A549 (cell line): Measurements from ENCODE around the gene ILDR2. TPM values are rescaled to one million over a fixed set of nuclear protein-coding genes. Genes with fewer than 3 reads are reported as not detected.

Source experiments
- ATAC-seq, 2 experiments: fragments of 200-7000 bp in 1 of 2; fragments of >200 bp in 1 of 2; cut with Nextera tagmentation in 1 of 2; cut with Tn5 transposase in 1 of 2; 3 replicates each; pipeline versions ENCODE4 v1.8.0 to v1.9.1; 2018 to 2020; ENCODE audit warnings: mild to moderate bottlenecking in 1 of 2, moderate library complexity in 1 of 2
- CTCF ChIA-PET: fragments of 300-600 bp; sonication (Branson Sonifier 250); formaldehyde crosslinking; extraction: SDS; loops from one replicate; lab custom pipeline; 2021; ENCODE audit warnings: antibody characterized with exemption, inconsistent platforms; lab: Yijun Ruan, JAX
- POLR2A ChIA-PET: fragments of 350-600 bp; formaldehyde crosslinking; extraction: SDS; loops from one replicate; lab custom pipeline; 2021; ENCODE audit warnings: antibody characterized with exemption, inconsistent platforms; lab: Yijun Ruan, JAX
- DNase-seq, 2 experiments: peaks; one replicate each; pipeline versions ENCODE4 v3.0.0 to v3.0.0-alpha.2; 2011 to 2016; ENCODE audit warnings: low read depth in 1 of 2, low spot score in 1 of 2
- FAIRE-seq: peaks from 2 replicates; lab custom pipeline; 2011; peaks lifted over from hg19 to GRCh38; lab: Jason Lieb, UNC
- H3K27ac ChIP-seq, 2 experiments: fragments of >200 bp; sonication (Bioruptor Twin); formaldehyde crosslinking; 3 replicates each; pipeline ENCODE4 v1.5.1; 2016 to 2017
- H3K4me1 ChIP-seq: fragments of >200 bp; sonication (Bioruptor Twin); formaldehyde crosslinking; 3 replicates; pipeline ENCODE4 v1.6.1; 2016
- H3K4me2 ChIP-seq: fragments of >200 bp; sonication (Bioruptor Twin); formaldehyde crosslinking; 3 replicates; pipeline ENCODE4 v1.6.1; 2016
- H3K4me3 ChIP-seq: fragments of >200 bp; sonication (Bioruptor Twin); formaldehyde crosslinking; 3 replicates; pipeline ENCODE4 v1.5.1; 2016
- H3K9me3 ChIP-seq: fragments of >200 bp; sonication (Bioruptor Twin); formaldehyde crosslinking; 3 replicates; pipeline ENCODE4 v1.6.1; 2016
- BHLHE40 ChIP-seq: IDR thresholded peaks from 2 replicates; pipeline ENCODE4 v1.6.1; 2012; ENCODE audit warnings: low read depth, low read length, inconsistent platforms
- CBX8 ChIP-seq: fragments of 200-600 bp; sonication (generic); IDR thresholded peaks from 2 replicates; pipeline ENCODE4 v1.6.1; 2016
- CEBPB ChIP-seq, 2 experiments: fragments of >200 bp in 1 of 2; sonication (Bioruptor Twin) in 1 of 2; formaldehyde crosslinking in 1 of 2; IDR thresholded peaks; 2 replicates each; pipeline ENCODE4 v1.6.1; 2012 to 2016
- CHD4 ChIP-seq: fragments of 200-600 bp; sonication (generic); IDR thresholded peaks from 2 replicates; pipeline ENCODE4 v1.6.1; 2016; ENCODE audit warnings: antibody characterized with exemption, mild to moderate bottlenecking, borderline replicate concordance
- E2F6 ChIP-seq: IDR thresholded peaks from 2 replicates; pipeline ENCODE4 v1.6.1; 2012; ENCODE audit warnings: low read depth, borderline replicate concordance
- EHF ChIP-seq: fragments of 250-450 bp; sonication (Bioruptor Pico); IDR thresholded peaks from 2 replicates; pipeline ENCODE4 v1.5.0; 2020; ENCODE audit warnings: mild to moderate bottlenecking
- ESRRA ChIP-seq: fragments of 150-350 bp; IDR thresholded peaks from 2 replicates; pipeline ENCODE4 v1.6.1; 2014; ENCODE audit warnings: mild to moderate bottlenecking, low read length, borderline replicate concordance
- HEYL ChIP-seq: fragments of 250-450 bp; sonication (Bioruptor Pico); IDR thresholded peaks from 2 replicates; pipeline ENCODE4 v1.8.0; 2021; ENCODE audit warnings: mild to moderate bottlenecking, moderate library complexity
- KDM5A ChIP-seq: fragments of 200-600 bp; sonication (generic); IDR thresholded peaks from 2 replicates; pipeline ENCODE4 v1.6.1; 2016; ENCODE audit warnings: antibody characterized with exemption, mild to moderate bottlenecking
- MAFK ChIP-seq: fragments of 450-650 bp; IDR thresholded peaks from 2 replicates; pipeline ENCODE4 v1.6.1; 2014; ENCODE audit not compliant: partially characterized antibody
- MAZ ChIP-seq: fragments of 150-350 bp; IDR thresholded peaks from 2 replicates; pipeline ENCODE4 v1.6.1; 2014; ENCODE audit warnings: antibody characterized with exemption, low read depth, low read length, borderline replicate concordance
- MYC ChIP-seq: IDR thresholded peaks from 2 replicates; pipeline ENCODE4 v1.6.1; 2012; ENCODE audit warnings: mild to moderate bottlenecking, inconsistent platforms, low read length, improper control_type of control experiment, borderline replicate concordance
- NFE2L2 ChIP-seq: fragments of 150-350 bp; conservative IDR thresholded peaks from 2 replicates; pipeline ENCODE4 v1.6.1; 2014; ENCODE audit warnings: low read length
- NR3C1 ChIP-seq: fragments of >200 bp; sonication (Bioruptor Twin); formaldehyde crosslinking; IDR thresholded peaks from 3 replicates; pipeline ENCODE4 v1.6.1; 2017
- PHF8 ChIP-seq: fragments of 200-600 bp; sonication (generic); IDR thresholded peaks from 2 replicates; pipeline ENCODE4 v1.6.1; 2016; ENCODE audit warnings: low read depth, mild to moderate bottlenecking, antibody characterized with exemption, moderate library complexity, borderline replicate concordance
- POLR2A ChIP-seq: IDR thresholded peaks from 2 replicates; pipeline ENCODE4 v1.6.1; 2012; ENCODE audit warnings: mild to moderate bottlenecking, low read length
- RARB ChIP-seq: fragments of 250-450 bp; sonication (Bioruptor Pico); IDR thresholded peaks from 2 replicates; pipeline ENCODE4 v1.8.0; 2021; ENCODE audit warnings: mild to moderate bottlenecking, moderate library complexity
- RFX5 ChIP-seq: fragments of 450-650 bp; IDR thresholded peaks from 2 replicates; pipeline ENCODE4 v1.7.1; 2014; ENCODE audit warnings: antibody characterized with exemption, mild to moderate bottlenecking, moderate library complexity
- RNF2 ChIP-seq: fragments of 200-600 bp; sonication (generic); IDR thresholded peaks from 2 replicates; pipeline ENCODE4 v1.6.1; 2016; ENCODE audit warnings: low read depth, mild to moderate bottlenecking, antibody characterized with exemption, moderate library complexity, borderline replicate concordance
- TP53 ChIP-seq: fragments of 250-450 bp; sonication (Bioruptor Pico); IDR thresholded peaks from 2 replicates; pipeline ENCODE4 v1.5.0; 2021; ENCODE audit warnings: mild to moderate bottlenecking, moderate library complexity
- ZC3H11A ChIP-seq: fragments of 450-650 bp; IDR thresholded peaks from 2 replicates; pipeline ENCODE4 v1.6.1; 2014; ENCODE audit warnings: antibody characterized with exemption, mild to moderate bottlenecking
- ZFP36 ChIP-seq: fragments of 450-650 bp; IDR thresholded peaks from 2 replicates; pipeline ENCODE4 v1.6.1; 2014; ENCODE audit warnings: borderline replicate concordance; ENCODE audit not compliant: partially characterized antibody
- WGBS: methylation state at CpG from one replicate; pipeline ENCODE4 v1.1.6; 2017; ENCODE audit errors: missing lambda C conversion rate; 5-methylcytosine and 5-hydroxymethylcytosine counted together
- polyA plus RNA-seq, 4 experiments: library from polyadenylated mRNA; depleted of rRNA in 3 of 4; stranded (reverse); fragments of >200 nt; fragmentation: RNase III in 1 of 4; extraction: RNeasy Plus Mini Kit Qiagen cat#74134 plus additional on column Dnase treatment in 1 of 4; gene quantifications; 2 replicates in 3 of 4; 3 replicates in 1 of 4; pipeline ENCODE4 v1.2.3, GENCODE V29; 2011 to 2017
- TF ChIP-seq, protein P1 (sequence below): fragments of 250-450 bp; sonication (Bioruptor Pico); IDR thresholded peaks from 2 replicates; pipeline ENCODE4 v1.5.0; 2021; ENCODE audit warnings: mild to moderate bottlenecking, moderate library complexity, borderline replicate concordance
- TF ChIP-seq, protein P2 (sequence below): fragments of 150-350 bp; IDR thresholded peaks from 2 replicates; pipeline ENCODE4 v1.6.1; 2014; ENCODE audit warnings: low read depth, mild to moderate bottlenecking, low read length
- TF ChIP-seq, protein P3 (sequence below): fragments of >200 bp; sonication (Bioruptor Twin); formaldehyde crosslinking; IDR thresholded peaks from 3 replicates; pipeline ENCODE4 v1.5.1; 2016
- TF ChIP-seq, protein P4 (sequence below): fragments of 250-450 bp; sonication (Bioruptor Pico); IDR thresholded peaks from 2 replicates; pipeline ENCODE4 v1.5.0; 2020; ENCODE audit warnings: low read depth, mild to moderate bottlenecking, moderate library complexity

ILDR2 gene
- polyA plus RNA-seq, 2 of the 4 experiments (the other 2 are of a cell fraction), result 0.04 TPM; not detected in 1

GRCh38 chr1:166906647-166907046, 68.7 kb downstream of the ILDR2 start:
- no peaks in the 10 kb centered on the region for H3K4me1 ChIP-seq
- no peak overlapping the region for H3K4me2 ChIP-seq
- POLR2A ChIA-PET, result no interaction called here
- no peak for ATAC-seq
- peaks cover 8% of the 10 kb centered on the region for H3K9me3 ChIP-seq
- H3K27ac ChIP-seq, result no peak overlapping the region
- TF ChIP-seq RARB (CRISPR knock-in tag) (no peak), BHLHE40 (no peak), KDM5A (no peak), NR3C1 (no peak), EHF (CRISPR knock-in tag) (no peak), CBX8 (no peak)
- TF ChIP-seq, all 56 proteins: peak for 0
- 45% methylated on average over 3 of the region's 3 CpGs for WGBS
- H3K4me3 ChIP-seq, result no peak overlapping the region
- DNase-seq (no peak), FAIRE-seq (no peak)
- CTCF ChIA-PET, result interaction anchor here (0.9 to 22.2 kb wide), 3 partner anchors 13 to 152 kb away, joined by 3 to 534 read pairs (median 4); no protein-coding TSS in a partner anchor

GRCh38 chr1:166905900-166906299, 69.4 kb downstream of the ILDR2 start:
- no peaks in the 10 kb centered on the region for H3K4me1 ChIP-seq
- FAIRE-seq (no peak), ATAC-seq (no peak), DNase-seq (no peak)
- WGBS, result 63% methylated on average over 3 of the region's 3 CpGs
- H3K9me3 ChIP-seq, result peaks cover 2% of the 10 kb centered on the region
- H3K4me3 ChIP-seq, result no peak overlapping the region
- CTCF ChIA-PET, result interaction anchor here (0.9 to 22.2 kb wide), 4 partner anchors 12 to 152 kb away, joined by 3 to 534 read pairs (median 4); no protein-coding TSS in a partner anchor
- no peak for TF ChIP-seq E2F6
- no peak for TF ChIP-seq TP53 (CRISPR knock-in tag)
- TF ChIP-seq ZFP36, result no peak
- TF ChIP-seq MYC, result no peak
- no peak overlapping the region for H3K27ac ChIP-seq
- POLR2A ChIA-PET, result no interaction called here
- H3K4me2 ChIP-seq, result no peak overlapping the region

DNA sequence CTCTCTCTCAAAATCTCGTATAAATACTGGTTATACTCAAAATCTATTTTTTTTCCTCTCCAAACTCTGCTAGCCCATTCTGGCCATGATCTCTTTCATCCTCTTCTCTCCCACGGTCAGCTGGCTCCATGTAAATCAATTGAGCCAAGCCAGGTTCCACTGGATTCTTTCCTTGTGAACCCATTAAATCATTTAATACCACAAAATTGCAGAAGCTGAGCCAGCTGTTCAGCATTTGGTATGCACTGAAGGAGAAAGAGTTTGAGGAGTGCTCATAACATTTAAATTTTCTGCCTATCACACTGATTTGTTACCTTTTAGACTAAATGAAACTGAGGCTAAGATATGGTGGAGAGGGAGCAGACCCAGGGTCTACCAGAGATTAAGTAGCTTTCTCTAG, 70.2 kb downstream of the ILDR2 start:
- H3K4me2 ChIP-seq, result no peak overlapping the region
- TF ChIP-seq ESRRA (no peak), RFX5 (no peak), HEYL (CRISPR knock-in tag) (no peak), MAZ (no peak)
- TF ChIP-seq, all 56 proteins: peak for 0
- ATAC-seq (no peak), FAIRE-seq (no peak), DNase-seq (no peak)
- Histone ChIP-seq H3K9me3 (no peaks in the 10 kb centered on the region), H3K4me3 (no peak overlapping the region), H3K27ac (no peak overlapping the region), H3K4me1 (no peaks in the 10 kb centered on the region)
- CTCF ChIA-PET, result interaction anchor here (0.7 to 22.2 kb wide), 5 partner anchors 9 to 628 kb away, joined by 3 to 534 read pairs (median 3); no protein-coding TSS in a partner anchor
- POLR2A ChIA-PET, result no interaction called here
- WGBS, result under 1% methylated on average over 2 of the region's 2 CpGs

DNA sequence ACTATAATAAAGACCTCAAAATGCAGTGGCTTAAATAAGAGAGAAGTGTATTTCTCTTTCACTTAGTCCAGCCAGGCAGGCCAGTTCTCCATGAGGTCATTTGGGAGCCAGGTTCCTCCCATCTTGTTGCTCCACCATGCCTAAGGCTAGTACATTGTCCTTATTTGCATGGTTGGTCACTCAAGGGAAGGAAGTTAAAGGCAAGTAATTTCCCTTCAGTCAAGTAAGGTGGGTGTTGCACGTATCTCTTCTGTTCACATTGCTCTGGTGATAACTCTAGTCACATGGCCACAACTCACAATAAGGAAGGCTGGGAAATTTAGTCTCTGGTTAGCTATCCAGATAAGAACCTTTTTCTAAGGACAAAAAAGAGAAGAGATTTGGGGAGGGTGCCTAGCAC, 72.1 kb downstream of the ILDR2 start:
- no peak for DNase-seq
- no peak for FAIRE-seq
- Histone ChIP-seq H3K4me1 (no peaks in the 10 kb centered on the region), H3K27ac (no peak overlapping the region), H3K4me3 (no peak overlapping the region), H3K4me2 (no peak overlapping the region), H3K9me3 (no peaks in the 10 kb centered on the region)
- ChIA-PET POLR2A (no interaction called here), CTCF (interaction anchor here (22.2 kb wide), 1 partner anchor 155 kb away, joined by 534 read pairs; no protein-coding TSS in a partner anchor)
- 33% methylated on average over 1 of the region's 1 CpG for WGBS
- no peak for ATAC-seq
- TF ChIP-seq, protein P1, sequence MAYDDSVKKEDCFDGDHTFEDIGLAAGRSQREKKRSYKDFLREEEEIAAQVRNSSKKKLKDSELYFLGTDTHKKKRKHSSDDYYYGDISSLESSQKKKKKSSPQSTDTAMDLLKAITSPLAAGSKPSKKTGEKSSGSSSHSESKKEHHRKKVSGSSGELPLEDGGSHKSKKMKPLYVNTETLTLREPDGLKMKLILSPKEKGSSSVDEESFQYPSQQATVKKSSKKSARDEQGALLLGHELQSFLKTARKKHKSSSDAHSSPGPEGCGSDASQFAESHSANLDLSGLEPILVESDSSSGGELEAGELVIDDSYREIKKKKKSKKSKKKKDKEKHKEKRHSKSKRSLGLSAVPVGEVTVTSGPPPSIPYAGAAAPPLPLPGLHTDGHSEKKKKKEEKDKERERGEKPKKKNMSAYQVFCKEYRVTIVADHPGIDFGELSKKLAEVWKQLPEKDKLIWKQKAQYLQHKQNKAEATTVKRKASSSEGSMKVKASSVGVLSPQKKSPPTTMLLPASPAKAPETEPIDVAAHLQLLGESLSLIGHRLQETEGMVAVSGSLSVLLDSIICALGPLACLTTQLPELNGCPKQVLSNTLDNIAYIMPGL (CRISPR knock-in tag), result no peak
- TF ChIP-seq POLR2A, result no peak
- TF ChIP-seq CEBPB (IDR thresholded peaks at IDR 0.05), result no peak
- TF ChIP-seq RNF2, result no peak
- TF ChIP-seq CHD4, result no peak
- TF ChIP-seq, protein P2, sequence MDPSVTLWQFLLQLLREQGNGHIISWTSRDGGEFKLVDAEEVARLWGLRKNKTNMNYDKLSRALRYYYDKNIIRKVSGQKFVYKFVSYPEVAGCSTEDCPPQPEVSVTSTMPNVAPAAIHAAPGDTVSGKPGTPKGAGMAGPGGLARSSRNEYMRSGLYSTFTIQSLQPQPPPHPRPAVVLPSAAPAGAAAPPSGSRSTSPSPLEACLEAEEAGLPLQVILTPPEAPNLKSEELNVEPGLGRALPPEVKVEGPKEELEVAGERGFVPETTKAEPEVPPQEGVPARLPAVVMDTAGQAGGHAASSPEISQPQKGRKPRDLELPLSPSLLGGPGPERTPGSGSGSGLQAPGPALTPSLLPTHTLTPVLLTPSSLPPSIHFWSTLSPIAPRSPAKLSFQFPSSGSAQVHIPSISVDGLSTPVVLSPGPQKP, result no peak
- no peak for TF ChIP-seq NFE2L2
- TF ChIP-seq BHLHE40, result no peak
- no peak for TF ChIP-seq EHF (CRISPR knock-in tag)
- TF ChIP-seq, protein P3, sequence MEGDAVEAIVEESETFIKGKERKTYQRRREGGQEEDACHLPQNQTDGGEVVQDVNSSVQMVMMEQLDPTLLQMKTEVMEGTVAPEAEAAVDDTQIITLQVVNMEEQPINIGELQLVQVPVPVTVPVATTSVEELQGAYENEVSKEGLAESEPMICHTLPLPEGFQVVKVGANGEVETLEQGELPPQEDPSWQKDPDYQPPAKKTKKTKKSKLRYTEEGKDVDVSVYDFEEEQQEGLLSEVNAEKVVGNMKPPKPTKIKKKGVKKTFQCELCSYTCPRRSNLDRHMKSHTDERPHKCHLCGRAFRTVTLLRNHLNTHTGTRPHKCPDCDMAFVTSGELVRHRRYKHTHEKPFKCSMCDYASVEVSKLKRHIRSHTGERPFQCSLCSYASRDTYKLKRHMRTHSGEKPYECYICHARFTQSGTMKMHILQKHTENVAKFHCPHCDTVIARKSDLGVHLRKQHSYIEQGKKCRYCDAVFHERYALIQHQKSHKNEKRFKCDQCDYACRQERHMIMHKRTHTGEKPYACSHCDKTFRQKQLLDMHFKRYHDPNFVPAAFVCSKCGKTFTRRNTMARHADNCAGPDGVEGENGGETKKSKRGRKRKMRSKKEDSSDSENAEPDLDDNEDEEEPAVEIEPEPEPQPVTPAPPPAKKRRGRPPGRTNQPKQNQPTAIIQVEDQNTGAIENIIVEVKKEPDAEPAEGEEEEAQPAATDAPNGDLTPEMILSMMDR, result no peak
- no peak for TF ChIP-seq MAFK
- TF ChIP-seq, protein P4, sequence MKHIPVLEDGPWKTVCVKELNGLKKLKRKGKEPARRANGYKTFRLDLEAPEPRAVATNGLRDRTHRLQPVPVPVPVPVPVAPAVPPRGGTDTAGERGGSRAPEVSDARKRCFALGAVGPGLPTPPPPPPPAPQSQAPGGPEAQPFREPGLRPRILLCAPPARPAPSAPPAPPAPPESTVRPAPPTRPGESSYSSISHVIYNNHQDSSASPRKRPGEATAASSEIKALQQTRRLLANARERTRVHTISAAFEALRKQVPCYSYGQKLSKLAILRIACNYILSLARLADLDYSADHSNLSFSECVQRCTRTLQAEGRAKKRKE (CRISPR knock-in tag), result no peak
- TF ChIP-seq PHF8, result no peak
- TF ChIP-seq ZFP36, result no peak
- TF ChIP-seq ZC3H11A, result no peak
